SK-N-SH (cell line): ENCODE results near the gene C17orf50. TPM values are rescaled to one million over a fixed set of nuclear protein-coding genes. Genes with fewer than 3 reads are reported as not detected.

ENCODE experiments used
- CTCF ChIA-PET: fragments of 300-600, 350-600 bp; formaldehyde crosslinking; extraction: SDS; loops from one replicate; lab custom pipeline; 2021; lab: Yijun Ruan, JAX
- POLR2A ChIA-PET: fragments of 350-600 bp; sonication (Branson Sonifier 250); formaldehyde crosslinking; extraction: SDS; loops from one replicate; lab custom pipeline; 2020; ENCODE audit warnings: antibody characterized with exemption, inconsistent platforms; lab: Yijun Ruan, JAX
- DNase-seq: peaks from one replicate; pipeline ENCODE4 v3.0.0; 2012
- H2AFZ ChIP-seq: fragments of 200-600 bp; sonication (generic); 2 replicates; pipeline ENCODE4 v1.8.1; 2016; ENCODE audit warnings: antibody characterized with exemption, mild to moderate bottlenecking, low read depth
- H3F3A ChIP-seq: fragments of 200-600 bp; sonication (generic); replicated peaks from 2 replicates; pipeline ENCODE3; 2016; ENCODE audit warnings: antibody characterized with exemption, mild to moderate bottlenecking; ENCODE audit not compliant: insufficient read depth
- H3K27ac ChIP-seq, 2 experiments: fragments of 200-500 bp in 1 of 2; fragments of 200-600 bp in 1 of 2; sonication (Bioruptor generic) in 1 of 2; sonication (generic), shearing (Covaris generic) in 1 of 2; 2 replicates each; pipeline versions ENCODE4 v1.5.1 to v1.6.1; 2014 to 2016; ENCODE audit warnings: low read depth in 2 of 2, inconsistent platforms in 1 of 2, low read length in 1 of 2, mild to moderate bottlenecking in 1 of 2, mixed read lengths in 1 of 2
- H3K27me3 ChIP-seq: fragments of 200-600 bp; sonication (generic), shearing (Covaris generic); 2 replicates; pipeline ENCODE4 v1.6.1; 2016; ENCODE audit warnings: mixed run types; ENCODE audit not compliant: insufficient read depth
- H3K36me3 ChIP-seq, 2 experiments: fragments of 200-500 bp in 1 of 2; fragments of 200-600 bp in 1 of 2; sonication (Bioruptor generic) in 1 of 2; sonication (generic) in 1 of 2; replicated peaks in 1 of 2; 2 replicates each; pipeline versions ENCODE3 to v1.5.1; 2014 to 2016; ENCODE audit warnings: low read length in 1 of 2, mild to moderate bottlenecking in 1 of 2; ENCODE audit not compliant: insufficient read depth in 2 of 2, control insufficient read depth in 1 of 2
- H3K4me1 ChIP-seq, 2 experiments: fragments of 200-500 bp in 1 of 2; fragments of 200-600 bp in 1 of 2; sonication (Bioruptor generic) in 1 of 2; sonication (generic), shearing (Covaris generic) in 1 of 2; 2 replicates each; pipeline versions ENCODE4 v1.5.1 to v1.6.1; 2014 to 2016; ENCODE audit warnings: low read depth in 1 of 2, low read length in 1 of 2, mixed run types in 1 of 2; ENCODE audit not compliant: insufficient read depth in 2 of 2, control insufficient read depth in 1 of 2
- H3K4me2 ChIP-seq: fragments of 200-600 bp; sonication (generic), shearing (Covaris generic); 2 replicates; pipeline ENCODE4 v1.6.1; 2017; ENCODE audit warnings: mixed run types
- H3K4me3 ChIP-seq, 2 experiments: fragments of 200-500 bp in 1 of 2; fragments of 200-600 bp in 1 of 2; sonication (Bioruptor generic) in 1 of 2; sonication (generic), shearing (Covaris generic) in 1 of 2; 2 replicates each; pipeline versions ENCODE4 v1.5.1 to v1.8.1; 2014 to 2016; ENCODE audit warnings: low read depth in 2 of 2, inconsistent platforms in 1 of 2, low read length in 1 of 2, mild to moderate bottlenecking in 1 of 2, mixed read lengths in 1 of 2, moderate library complexity in 1 of 2
- H3K79me2 ChIP-seq: fragments of 200-600 bp; sonication (generic); 2 replicates; pipeline ENCODE4 v1.8.1; 2017; ENCODE audit warnings: mild to moderate bottlenecking; ENCODE audit not compliant: insufficient read depth
- H3K9ac ChIP-seq: fragments of 200-600 bp; sonication (generic); 2 replicates; pipeline ENCODE4 v1.6.1; 2017; ENCODE audit warnings: mixed run types
- H3K9me2 ChIP-seq: fragments of 200-600 bp; sonication (generic); 2 replicates; pipeline ENCODE4 v1.6.1; 2017; ENCODE audit warnings: mixed run types
- H3K9me3 ChIP-seq: fragments of 200-600 bp; sonication (generic); 2 replicates; pipeline ENCODE4 v1.6.1; 2017; ENCODE audit warnings: mixed run types, mild to moderate bottlenecking, moderate library complexity
- H4K20me1 ChIP-seq: fragments of 200-600 bp; sonication (generic); 2 replicates; pipeline ENCODE4 v1.6.1; 2017; ENCODE audit warnings: mild to moderate bottlenecking, mixed run types; ENCODE audit not compliant: insufficient read depth
- CTCF ChIP-seq: fragments of 200-600 bp; sonication (generic); IDR thresholded peaks from 2 replicates; pipeline ENCODE4 v1.6.1; 2017; ENCODE audit warnings: antibody characterized with exemption, mild to moderate bottlenecking, moderate library complexity
- EP300 ChIP-seq, 2 experiments: IDR thresholded peaks; 2 replicates each; pipeline versions ENCODE4 v1.4.0 to v1.6.1; 2012; ENCODE audit warnings: borderline replicate concordance in 1 of 2, low read depth in 1 of 2, low read length in 1 of 2
- FOSL2 ChIP-seq: IDR thresholded peaks from 2 replicates; pipeline ENCODE4 v1.4.0; 2012; ENCODE audit warnings: low read depth, mild to moderate bottlenecking, moderate library complexity, borderline replicate concordance
- FOXJ3 ChIP-seq: sonication (generic); formaldehyde crosslinking; IDR thresholded peaks from 2 replicates; pipeline ENCODE4 v1.5.1; 2020; ENCODE audit warnings: mild to moderate bottlenecking, missing genetic modification reagents
- FOXM1 ChIP-seq: IDR thresholded peaks from 2 replicates; pipeline ENCODE4 v1.4.0; 2012; ENCODE audit warnings: low read depth, mild to moderate bottlenecking
- GABPA ChIP-seq: IDR thresholded peaks from 2 replicates; pipeline ENCODE4 v1.4.0; 2012; ENCODE audit warnings: low read depth, mild to moderate bottlenecking
- GATA2 ChIP-seq: sonication (generic); formaldehyde crosslinking; IDR thresholded peaks from 2 replicates; pipeline ENCODE4 v1.5.0; 2020; ENCODE audit warnings: mild to moderate bottlenecking, missing genetic modification reagents
- IRF3 ChIP-seq: fragments of 150-350 bp; IDR thresholded peaks from 2 replicates; pipeline ENCODE4 v1.6.1; 2016; ENCODE audit warnings: mild to moderate bottlenecking, low read depth, low read length
- JUND ChIP-seq: IDR thresholded peaks from 2 replicates; pipeline ENCODE4 v1.4.0; 2012
- MEF2A ChIP-seq: IDR thresholded peaks from 2 replicates; pipeline ENCODE4 v1.4.0; 2012; ENCODE audit warnings: low read depth, borderline replicate concordance
- MXI1 ChIP-seq: IDR thresholded peaks from 2 replicates; pipeline ENCODE4 v1.6.1; 2012; ENCODE audit warnings: mild to moderate bottlenecking, low read depth, low read length, improper control_type of control experiment
- NFIC ChIP-seq: IDR thresholded peaks from 2 replicates; pipeline ENCODE4 v1.4.0; 2012; ENCODE audit warnings: borderline replicate concordance
- NRF1 ChIP-seq: IDR thresholded peaks from 2 replicates; pipeline ENCODE4 v1.6.1; 2012; ENCODE audit warnings: low read depth, mild to moderate bottlenecking, low read length
- PBX3 ChIP-seq: IDR thresholded peaks from 2 replicates; pipeline ENCODE4; 2012
- POLR2AphosphoS5 ChIP-seq: IDR thresholded peaks from 2 replicates; pipeline ENCODE4 v1.6.1; 2012; ENCODE audit warnings: low read depth, low read length
- RAD21 ChIP-seq: IDR thresholded peaks from 2 replicates; pipeline ENCODE4 v1.6.1; 2012; ENCODE audit warnings: mild to moderate bottlenecking, low read length
- RXRA ChIP-seq: IDR thresholded peaks from 2 replicates; pipeline ENCODE4 v1.4.0; 2012; ENCODE audit warnings: low read depth, mild to moderate bottlenecking, borderline replicate concordance
- SIN3A ChIP-seq: IDR thresholded peaks from 2 replicates; pipeline ENCODE4 v1.6.1; 2012; ENCODE audit warnings: low read depth, mild to moderate bottlenecking, low read length, moderate library complexity, borderline replicate concordance
- TCF12 ChIP-seq: IDR thresholded peaks from 2 replicates; pipeline ENCODE4 v1.4.0; 2012
- ZBTB33 ChIP-seq: IDR thresholded peaks from 2 replicates; pipeline ENCODE4 v1.4.0; 2012; ENCODE audit warnings: low read depth, borderline replicate concordance
- WGBS: methylation state at CpG from one replicate; pipeline ENCODE4 v1.1.6; 2017; ENCODE audit warnings: low lambda C conversion rate; 5-methylcytosine and 5-hydroxymethylcytosine counted together
- polyA plus RNA-seq, 3 experiments: library from polyadenylated mRNA; depleted of rRNA; stranded (reverse); fragments of >200 nt; gene quantifications; 2 replicates each; pipeline ENCODE4 v1.2.3, GENCODE V29; 2012

C17orf50 gene
- polyA plus RNA-seq, 1 of the 3 experiments (the other 2 are of a cell fraction), result 0.05 TPM

GRCh38 chr17:35725058-35725457 lies 35.6 kb upstream of the C17orf50 start (continued):
- TF ChIP-seq POLR2AphosphoS5 (no peak), ZBTB33 (no peak)

GRCh38 chr17:35725802-35726126 lies 34.9 kb upstream of the C17orf50 start:
- peaks cover 15% of the 10 kb centered on the region for H3F3A ChIP-seq
- no peak for DNase-seq
- H4K20me1 ChIP-seq, result peaks cover 7% of the 10 kb centered on the region
- H3K27ac ChIP-seq, result peak overlapping the region; percentile 67 to 83; a peak in 3 of 4 replicates
- H3K9me3 ChIP-seq, result no peaks in the 10 kb centered on the region
- WGBS, result 94% methylated on average over 2 of the region's 2 CpGs
- ChIA-PET CTCF (interaction anchor here (0.8 to 3.2 kb wide), 2 partner anchors 22 to 38 kb away, joined by 3 to 16 read pairs; no protein-coding TSS in a partner anchor), POLR2A (no interaction called here)
- no peak overlapping the region for H2AFZ ChIP-seq
- TF ChIP-seq RXRA (no peak), NRF1 (no peak), IRF3 (no peak), SIN3A (no peak), FOXJ3 (CRISPR knock-in tag) (no peak), EP300 (IDR thresholded peaks at IDR 0.05; ENCODE audit: borderline replicate concordance in 1 of 2, low read depth in 1 of 2, low read length in 1 of 2) (no peak), PBX3 (no peak), RAD21 (no peak), FOXM1 (no peak), GABPA (no peak), MEF2A (no peak), FOSL2 (no peak), CTCF (no peak), JUND (no peak), POLR2AphosphoS5 (no peak), MXI1 (no peak), NFIC (no peak), TCF12 (no peak), GATA2 (CRISPR knock-in tag) (no peak)
- peaks cover 13 to 19% of the 10 kb centered on the region in 2 experiments; a peak in 3 of 4 replicates for H3K4me1 ChIP-seq
- no peak overlapping the region for H3K4me3 ChIP-seq
- no peaks in the 10 kb centered on the region for H3K9me2 ChIP-seq
- H3K36me3 ChIP-seq, result peaks cover 27 to 50% of the 10 kb centered on the region in 2 experiments
- H3K4me2 ChIP-seq, result peak overlapping the region; percentile 66; the same call in 1 of the 2 replicates
- H3K79me2 ChIP-seq, result no peaks in the 10 kb centered on the region
- no peaks in the 10 kb centered on the region for H3K27me3 ChIP-seq
- H3K9ac ChIP-seq, result no peak overlapping the region
